Activated naive CD8-positive, alpha-beta T cell treated with anti-CD3 and anti-CD28 coated beads, Interleukin-2, amount 50 U/mL, for 16 hours (primary cell): ENCODE data around the gene NLGN2.

Source experiments
- DNase-seq: peaks from one replicate; pipeline ENCODE4 v3.0.0-alpha.2; 2020; ENCODE audit warnings: low read depth, low spot score

The NLGN2 gene

GRCh38 chr17:7463372-7463846 lies 55.8 kb downstream of the NLGN2 start:
- no peak for DNase-seq

GRCh38 chr17:7464081-7464480 lies 56.4 kb downstream of the NLGN2 start:
- no peak for DNase-seq

DNA sequence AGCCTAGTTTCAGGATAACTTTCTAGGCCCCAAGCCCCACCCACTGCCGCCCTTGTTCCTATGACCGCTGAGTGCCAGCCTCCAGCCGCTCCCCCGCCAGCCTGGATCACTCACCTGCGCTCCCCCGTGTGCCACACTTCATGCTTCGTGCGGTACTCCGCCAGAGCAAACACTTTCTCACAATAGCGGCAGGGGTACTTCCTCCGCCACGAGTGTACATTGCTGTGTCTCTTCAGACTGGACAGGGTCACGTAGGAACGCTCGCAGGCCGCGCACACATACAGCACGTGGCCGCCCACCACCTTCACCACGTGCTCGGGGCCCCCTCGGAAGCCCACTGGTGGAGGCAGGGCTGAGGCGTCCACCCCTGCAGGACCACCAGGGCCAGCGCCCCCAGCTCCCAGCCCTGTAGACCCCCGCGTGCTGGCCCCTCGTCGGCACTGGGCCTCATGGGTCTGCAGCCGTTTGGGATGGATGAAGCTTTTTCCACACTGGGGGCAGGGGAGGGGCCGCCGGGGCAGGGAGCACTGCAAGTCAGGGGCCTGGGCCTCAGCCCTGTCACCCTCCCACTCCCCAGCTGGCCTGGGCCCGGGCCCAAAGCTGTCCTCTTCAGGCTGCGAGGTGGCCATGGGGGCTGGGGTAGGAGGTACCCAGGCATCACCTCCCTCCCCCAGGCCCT lies 58.1 kb downstream of the NLGN2 start:
- DNase-seq, result no peak

DNA sequence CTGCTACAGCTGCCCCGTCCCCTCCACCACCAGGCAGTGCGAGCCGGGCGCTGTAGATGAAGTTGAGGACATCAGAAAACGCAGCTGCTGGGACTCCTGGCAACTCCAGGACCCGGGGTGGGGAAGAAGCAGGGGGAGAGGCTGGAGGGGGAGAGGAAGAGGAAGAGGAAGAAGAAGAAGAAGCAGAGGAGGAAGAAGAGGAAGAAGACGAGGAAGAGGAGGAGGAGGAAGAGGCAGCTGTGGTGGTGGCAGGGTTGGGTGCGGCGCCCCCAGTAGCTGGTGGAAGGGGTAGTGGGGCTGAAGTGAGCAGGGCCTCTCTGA lies 58.6 kb downstream of the NLGN2 start:
- DNase-seq, result no peak

GRCh38 chr17:7466639-7467341 lies 59.1 kb downstream of the NLGN2 start:
- DNase-seq, result no peak

DNA sequence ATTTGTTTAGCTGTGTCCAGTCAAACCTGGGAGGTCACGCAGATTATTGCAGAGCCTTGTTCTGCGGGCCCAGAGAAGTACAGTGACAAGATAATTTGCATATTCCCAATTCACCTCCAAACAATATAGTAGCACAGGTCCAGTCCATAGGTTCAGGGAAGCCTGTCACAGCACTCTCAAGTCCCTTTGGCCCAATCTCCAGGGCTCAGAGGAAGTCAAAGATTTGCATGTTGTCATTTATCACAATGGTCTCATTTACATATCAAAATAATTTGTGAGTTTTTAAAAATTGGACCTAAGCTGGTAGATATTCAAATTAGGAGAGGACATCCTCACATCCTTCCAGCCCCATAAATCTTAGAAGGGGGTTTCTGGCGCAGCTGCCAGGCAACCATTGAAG lies 59.9 kb downstream of the NLGN2 start:
- no peak for DNase-seq

DNA sequence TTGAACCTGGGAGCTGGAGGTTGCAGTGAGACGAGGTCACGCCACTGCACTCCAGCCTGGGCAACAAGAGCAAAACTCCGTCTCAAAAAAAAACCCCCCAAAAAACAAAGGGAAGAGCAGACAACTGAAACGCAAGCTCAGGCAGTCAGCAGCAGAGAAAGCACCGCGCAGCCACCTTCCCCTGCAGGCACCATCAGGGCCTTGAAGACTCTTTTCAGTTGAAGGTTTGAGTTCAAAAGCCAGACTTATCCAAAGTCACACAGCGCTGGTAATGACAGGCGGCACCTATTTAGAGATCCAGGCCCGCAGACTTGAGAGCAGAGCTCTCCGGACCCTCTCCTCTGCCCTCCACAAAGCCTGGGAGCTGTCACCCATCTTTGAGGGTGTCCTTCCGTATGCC lies 60.6 kb downstream of the NLGN2 start:
- no peak for DNase-seq

GRCh38 chr17:7468804-7469389 lies 61.3 kb downstream of the NLGN2 start:
- no peak for DNase-seq
